HG03064 (cell line): ENCODE measurements around the gene ANKRD50.

Experiments
- ATAC-seq: cut with Tn5 transposase; IDR thresholded peaks from one replicate; pipeline ENCODE4 v1.9.1; 2021; ENCODE audit warnings: low read depth; ENCODE audit not compliant: unreplicated experiment

Gene ANKRD50

DNA sequence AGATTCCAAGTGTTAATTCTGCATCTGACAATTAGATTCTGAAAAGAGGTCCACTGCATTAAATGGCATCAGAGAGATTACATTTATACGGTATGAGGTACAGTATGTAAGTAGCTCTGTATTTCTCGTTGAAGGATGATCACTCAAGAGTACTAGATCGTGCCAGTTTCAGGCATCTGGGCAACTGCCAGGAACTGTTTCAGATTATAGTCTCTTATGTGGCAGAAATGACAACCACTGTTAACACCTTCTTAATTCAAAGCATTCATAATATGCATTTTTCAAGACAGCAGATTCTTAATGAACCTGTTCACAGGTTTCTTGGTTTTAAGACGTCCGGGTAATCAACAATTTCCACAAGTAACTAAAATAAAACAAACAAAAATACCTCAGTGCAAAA lies 1.6 kb downstream of the ANKRD50 start:
- no peak for ATAC-seq

DNA sequence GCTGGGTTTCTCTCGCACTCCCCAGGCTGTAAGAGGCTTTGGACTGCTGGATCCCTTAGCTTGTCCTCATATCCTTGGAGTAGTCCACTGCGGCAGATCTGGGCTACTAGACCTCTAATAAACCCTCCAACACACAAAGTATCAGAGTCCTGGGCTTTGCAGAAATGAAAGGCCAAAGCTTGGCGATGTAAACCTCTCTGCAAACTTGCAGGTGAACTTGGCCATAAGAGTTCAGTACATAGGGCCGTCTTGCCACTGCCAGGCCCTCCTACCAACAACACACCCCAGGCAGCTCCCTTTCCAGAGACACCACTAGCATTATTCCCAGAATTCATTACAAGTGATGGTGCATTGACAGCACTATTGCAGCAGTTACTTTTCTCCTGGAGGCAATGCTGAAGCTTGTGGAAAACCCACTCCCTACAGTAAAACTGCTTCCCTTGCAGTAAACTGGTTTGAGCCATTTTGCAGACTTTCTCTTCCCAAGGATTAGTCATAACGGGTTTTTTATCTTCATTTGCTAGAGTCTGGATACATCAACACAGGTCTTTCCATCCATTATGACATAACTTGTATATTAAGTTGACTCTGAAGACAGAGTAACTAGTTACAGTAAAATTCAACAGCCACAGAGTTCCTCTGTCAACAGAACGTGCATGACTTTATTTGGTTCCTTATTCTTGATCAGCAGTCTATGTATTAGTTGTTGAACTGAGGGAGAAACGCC lies 2.4 kb downstream of the ANKRD50 start:
- ATAC-seq, result no peak

DNA sequence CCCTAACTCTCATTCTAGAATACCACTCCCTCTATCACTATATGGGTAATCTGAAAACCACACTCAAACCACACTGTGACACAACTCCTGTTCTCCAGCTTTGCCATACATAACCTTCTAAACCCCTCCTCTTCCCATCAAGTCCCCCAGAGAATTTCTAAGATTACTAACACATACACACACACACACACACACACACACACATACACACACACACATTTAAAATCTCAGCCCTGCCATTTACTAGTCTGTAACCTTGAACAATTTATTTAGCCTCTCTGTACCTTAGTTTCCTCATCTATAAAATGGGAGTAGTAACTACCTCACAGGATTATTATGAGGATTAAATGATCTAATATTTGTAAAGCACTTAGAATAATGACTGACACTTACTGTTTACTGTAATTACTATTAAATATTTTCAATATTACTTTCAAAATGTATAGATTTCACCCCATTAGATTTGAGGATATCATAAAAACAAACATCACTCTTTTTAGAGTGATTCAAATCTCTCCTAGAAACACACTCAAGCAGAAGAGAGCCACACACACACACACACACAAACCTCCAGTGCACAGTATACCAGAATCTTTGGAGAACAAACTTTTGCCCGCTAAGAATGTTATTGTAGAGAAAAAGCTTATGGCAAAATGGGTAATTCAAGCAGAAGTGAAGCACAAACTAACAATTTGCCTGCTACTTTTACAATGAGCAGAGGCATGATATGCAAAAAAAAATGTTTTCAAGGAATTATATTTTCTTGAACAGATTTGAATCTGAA lies 3.8 kb downstream of the ANKRD50 start:
- no peak for ATAC-seq

DNA sequence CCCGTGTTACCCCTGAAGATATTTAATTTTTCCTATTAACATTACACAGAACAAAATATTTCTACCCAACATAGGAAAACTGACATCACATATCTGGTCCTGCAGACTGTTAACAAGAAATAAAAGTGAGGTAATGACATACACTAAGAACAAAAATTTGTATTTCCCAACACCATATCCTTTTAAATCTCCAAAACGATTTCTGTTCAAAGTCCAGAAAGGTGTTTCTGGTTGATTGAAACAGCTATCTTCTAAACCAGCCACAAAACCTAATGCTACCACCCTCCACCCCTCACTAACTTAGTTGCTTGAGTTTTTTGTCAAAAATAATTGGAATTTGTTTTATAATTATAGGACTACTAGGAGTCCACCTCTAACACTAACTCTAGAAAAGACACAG lies 7.1 kb downstream of the ANKRD50 start:
- ATAC-seq, result no peak

DNA sequence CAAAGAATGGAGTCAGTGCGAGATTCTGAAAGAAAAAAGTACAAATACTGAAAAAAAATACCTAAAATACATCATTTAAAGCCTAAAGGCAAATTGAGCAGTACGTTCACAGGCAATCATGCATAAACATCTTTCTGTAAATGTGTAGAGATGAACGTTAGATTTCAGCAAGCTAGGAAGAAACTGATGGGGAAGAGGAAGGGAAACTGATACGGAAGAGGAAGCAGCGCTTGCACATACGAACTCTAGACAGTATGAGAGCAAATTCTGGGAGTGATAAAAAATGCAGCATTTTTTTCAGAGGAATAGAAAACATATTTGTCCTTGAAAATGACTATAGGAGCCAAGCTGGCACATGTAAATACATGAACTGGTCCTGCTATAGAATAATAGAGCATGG lies 9.4 kb downstream of the ANKRD50 start:
- ATAC-seq, result no peak

DNA sequence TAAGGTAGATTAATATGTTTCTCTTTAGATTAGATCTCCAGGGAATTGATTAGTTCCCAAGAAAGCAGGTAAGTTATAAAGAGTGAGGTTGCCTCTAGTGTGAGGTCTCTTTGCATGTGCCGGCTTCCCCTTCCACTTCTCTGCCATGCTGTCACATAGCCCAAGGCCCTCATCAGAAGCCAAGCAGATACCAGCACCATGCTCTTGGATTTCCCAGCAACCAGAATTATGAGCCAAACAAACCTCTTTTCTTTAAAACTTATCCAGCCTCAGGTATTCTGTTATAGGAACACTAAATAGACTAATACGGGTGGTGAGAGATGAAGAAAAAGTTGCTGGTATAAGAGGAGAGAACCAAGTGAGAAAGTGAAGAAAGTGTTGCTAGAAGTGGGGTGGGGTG lies 15.1 kb downstream of the ANKRD50 start:
- ATAC-seq, result no peak

DNA sequence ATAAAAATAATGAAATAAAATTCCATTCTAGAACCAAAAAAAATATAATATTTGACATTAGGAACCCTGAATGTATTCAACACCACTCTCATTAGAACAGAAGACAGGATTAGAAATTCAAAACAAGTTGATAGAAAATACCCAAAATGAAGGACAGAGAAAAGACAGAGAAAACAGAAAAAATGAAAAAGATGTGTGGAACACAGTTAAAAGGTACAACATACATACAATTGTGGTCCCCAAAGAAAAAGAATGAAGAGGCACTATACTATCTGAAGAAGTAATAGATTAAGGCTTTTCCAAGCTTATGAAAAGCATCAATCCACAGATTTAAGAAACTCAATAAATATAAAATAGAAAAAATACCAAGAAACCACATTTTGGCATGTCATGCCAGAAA lies 16.4 kb downstream of the ANKRD50 start:
- ATAC-seq, result no peak

DNA sequence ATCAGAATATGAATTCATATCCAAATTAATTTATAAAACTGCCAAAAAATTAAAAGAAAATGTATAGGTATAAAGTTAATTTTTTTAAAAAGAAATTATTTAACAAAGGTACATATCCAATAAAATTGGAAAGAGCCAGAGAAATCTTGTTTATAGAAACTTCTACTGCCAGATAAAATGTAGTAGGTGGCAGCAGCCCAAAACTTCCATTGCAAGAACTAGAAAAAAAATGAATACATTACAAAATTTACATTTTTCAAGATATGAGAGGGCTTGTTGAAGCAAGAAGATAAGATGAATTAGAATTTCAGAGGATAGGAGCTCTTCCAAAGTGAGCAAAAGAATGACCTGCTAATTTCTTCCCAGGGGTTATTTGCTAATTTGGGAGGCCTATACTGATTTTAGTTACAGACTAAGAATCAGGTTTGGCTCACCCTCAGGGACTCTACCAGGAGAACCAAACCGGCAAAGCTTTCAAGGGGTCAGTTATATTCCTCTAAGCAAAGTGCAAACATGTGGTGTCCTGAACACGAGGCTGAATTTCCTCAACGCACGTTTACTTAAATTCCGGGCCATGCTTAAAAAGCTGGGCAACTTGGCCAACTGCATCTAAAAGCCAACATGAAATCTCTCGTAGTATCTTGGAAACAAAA lies 17.5 kb downstream of the ANKRD50 start:
- no peak for ATAC-seq

DNA sequence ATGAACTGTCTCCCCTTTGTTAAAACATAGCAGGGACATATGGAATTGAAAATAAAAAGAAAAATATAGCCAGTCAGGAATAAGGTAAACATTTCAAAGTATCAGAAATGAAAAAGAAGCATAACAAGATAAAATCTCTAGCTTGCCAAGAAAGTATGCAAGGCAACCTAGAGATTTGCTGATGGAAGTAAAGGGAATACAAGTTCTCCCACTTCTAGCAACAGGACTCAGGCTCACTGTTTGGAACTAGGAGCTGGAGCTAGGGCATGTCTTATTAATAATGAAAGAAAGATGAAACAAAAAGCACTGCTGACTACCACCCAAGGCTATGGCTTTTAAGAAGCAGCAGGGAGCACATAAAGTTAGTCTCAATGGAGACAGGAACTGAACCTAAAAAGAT lies 18.2 kb downstream of the ANKRD50 start:
- ATAC-seq, result no peak

DNA sequence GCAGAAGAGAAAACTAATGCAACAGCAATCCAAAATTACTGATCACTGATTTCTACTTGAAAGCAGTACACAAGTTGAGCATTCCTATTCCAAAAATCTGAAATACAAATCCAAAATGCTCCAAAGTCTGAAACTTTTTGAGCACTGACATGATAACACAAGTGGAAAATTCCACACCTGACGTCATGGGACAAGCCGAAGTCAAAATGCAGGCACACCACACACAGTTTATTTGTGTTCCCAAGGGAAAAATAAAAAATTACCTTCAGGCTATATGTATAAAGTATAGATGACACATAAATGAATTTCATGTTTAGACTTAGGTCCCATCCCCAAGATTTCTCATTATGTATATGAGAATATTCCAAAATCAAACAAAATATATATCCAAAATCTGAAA lies 20.7 kb downstream of the ANKRD50 start:
- no peak for ATAC-seq

DNA sequence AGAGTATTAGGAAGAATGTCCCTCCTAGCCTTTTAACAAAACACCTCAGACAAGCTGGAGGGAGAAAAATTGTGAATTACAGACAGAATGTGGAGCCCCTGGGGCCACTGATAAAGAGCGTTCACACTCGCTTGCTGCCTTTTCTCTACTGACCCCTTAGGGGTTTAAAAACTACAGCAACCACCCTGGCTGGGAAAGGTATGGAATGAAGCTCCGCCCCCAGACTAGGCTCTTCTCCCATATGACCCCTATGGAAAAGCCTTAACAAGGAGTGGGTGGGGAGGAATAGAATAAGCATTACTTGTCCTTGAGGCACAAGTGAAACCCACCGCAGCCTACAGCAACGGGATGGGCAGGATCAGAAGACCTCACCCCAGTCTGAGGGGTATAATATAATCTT lies 26.3 kb downstream of the ANKRD50 start:
- no peak for ATAC-seq

DNA sequence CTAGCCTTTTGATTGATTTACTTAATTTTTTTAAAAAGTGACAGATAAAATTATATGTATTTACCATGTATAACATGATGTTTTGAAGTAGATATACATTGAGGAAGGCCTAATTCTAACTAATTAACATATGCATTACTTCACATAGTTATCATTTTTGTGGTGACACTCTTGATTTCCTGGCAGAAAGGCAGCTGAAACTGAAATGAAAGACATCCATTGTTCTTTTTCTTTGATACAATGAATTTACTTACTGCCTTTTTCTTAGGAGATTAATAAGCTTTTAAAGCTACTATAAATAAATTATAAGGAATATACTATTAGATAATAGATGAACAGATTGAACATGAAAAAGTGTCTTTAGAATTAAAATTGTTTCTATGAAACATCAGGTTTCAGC lies 26.7 kb downstream of the ANKRD50 start:
- no peak for ATAC-seq

DNA sequence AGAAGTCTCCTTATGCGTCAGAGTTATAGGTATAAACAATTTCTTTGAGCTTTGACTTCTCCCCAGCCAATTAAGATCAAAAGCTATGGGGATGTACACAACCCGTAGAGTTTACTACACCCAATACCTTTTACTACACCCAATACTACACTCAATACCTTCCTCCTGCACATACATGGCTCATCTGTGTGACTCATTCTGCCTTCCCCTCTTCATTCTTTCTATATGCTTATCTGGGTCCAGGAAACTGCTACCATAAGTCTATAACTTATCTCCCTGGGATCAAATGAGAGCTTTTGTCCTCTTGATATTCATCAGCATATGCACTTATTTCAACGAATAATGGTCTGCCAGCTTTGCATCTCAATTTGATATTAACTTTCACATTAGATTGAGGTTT lies 28.2 kb downstream of the ANKRD50 start:
- ATAC-seq, result no peak

DNA sequence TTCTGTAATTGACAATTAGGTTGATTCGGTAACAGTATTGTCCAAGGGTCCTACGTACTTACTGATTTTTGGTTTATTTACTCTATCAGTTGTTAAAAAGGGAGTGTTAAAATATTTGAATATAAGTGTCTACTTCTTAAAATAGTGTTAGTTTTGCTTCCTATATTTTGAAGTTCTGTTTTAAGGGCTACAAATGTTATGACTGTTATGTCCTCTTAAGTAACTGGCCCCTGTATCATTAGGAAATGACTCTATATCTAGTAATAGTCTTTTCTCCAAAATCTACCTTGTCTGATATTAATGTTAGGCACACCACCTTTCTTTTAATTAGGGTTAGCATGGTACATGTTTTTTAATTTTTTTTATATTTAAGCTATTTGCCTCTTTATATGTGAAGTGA lies 30.1 kb downstream of the ANKRD50 start:
- ATAC-seq, result no peak

DNA sequence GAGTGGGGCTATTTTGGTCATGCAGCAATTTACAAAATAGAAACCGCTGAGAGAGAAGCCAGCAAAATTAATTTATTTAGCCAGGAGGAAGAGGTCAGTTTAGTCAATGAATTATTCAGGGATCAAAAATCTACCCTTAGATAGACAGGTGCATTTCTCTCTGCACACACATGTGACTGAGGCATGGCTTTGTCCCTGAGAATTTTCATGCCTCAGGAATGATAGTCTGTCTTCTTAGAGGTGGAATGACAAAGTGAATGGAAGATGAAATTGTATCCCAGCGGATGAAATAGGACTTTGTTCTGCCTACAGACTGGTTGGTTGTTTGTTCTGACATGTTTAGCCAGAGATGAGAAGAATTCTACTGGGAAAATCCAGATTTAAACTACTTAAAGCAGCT lies 46.0 kb downstream of the ANKRD50 start:
- ATAC-seq, result no peak

DNA sequence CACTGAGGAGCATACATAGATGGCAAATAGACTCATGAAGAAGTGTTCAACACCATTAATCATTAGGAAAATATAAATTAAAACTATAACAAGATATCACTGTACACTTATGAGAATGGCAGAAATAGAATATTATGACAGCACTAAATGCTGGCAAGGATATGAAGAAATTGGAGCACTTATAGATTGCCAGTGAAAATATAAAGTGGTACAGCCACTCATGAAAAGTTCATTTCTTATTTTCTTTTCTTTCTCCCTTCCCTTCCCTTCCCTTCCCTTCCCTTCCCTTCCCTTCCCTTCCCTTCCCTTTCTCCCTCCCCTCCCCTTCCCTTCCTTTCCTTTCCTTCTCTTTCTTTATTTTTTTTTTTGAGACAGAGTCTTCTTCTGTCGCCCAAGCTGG lies 53.7 kb downstream of the ANKRD50 start:
- ATAC-seq, result no peak

DNA sequence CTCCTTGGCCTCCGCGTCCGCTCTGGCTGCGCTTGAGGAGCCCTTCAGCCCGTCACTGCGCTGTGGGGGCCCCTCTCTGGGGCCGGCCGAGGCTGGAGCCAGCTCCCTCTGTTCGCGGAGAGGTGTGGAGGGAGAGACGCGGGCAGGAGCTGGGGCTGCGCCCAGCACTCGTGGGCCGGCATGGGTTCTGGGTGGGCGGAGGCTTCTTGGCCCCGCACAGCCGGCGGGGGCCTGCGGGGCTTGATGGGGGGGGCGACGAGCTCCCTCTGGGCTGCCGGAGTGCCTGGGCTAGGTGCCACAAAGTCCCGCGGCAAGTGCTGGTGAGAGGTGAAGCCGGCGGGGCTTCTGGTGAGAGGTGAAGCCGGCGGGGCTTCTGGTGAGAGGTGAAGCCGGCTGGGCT lies 61.9 kb downstream of the ANKRD50 start:
- no peak for ATAC-seq

DNA sequence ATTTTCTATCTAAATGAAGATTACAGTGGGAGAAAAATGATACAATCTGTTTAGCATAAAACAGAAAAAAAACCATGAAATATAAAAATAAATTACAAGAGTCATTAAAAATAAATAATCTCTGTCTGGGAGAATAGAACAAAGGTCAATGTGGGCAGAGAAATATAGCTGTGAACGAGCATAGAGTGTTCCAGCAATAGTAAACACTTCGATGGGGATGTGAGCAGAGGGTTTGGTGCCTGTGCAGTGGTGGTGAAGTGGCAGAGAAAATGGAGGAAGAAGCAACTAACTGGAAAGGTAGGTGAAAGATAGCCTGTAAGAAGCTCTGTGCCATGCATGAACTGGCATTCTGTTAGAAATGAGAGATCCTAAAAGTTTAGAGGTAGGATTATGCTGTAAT lies 64.9 kb downstream of the ANKRD50 start:
- ATAC-seq, result no peak

DNA sequence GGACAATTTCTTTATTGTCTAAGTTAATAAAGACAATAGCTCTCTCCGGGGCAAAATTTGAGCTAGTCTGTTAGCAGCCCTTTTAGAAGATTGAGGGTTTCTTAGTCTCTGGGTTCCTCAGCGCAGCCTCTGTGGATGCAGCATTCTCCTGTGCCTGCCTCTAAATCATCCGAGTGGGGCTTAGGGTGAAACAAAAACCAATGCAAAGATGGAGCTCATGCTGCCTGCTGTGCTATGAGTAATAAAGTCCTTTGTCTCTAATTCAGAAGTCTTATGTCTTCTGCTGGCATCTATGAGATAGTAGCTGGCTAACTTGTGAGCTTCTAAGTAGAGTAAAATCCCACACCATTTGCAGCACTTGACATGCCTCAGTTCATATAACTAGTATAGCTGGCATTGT lies 67.9 kb downstream of the ANKRD50 start:
- ATAC-seq, result no peak

DNA sequence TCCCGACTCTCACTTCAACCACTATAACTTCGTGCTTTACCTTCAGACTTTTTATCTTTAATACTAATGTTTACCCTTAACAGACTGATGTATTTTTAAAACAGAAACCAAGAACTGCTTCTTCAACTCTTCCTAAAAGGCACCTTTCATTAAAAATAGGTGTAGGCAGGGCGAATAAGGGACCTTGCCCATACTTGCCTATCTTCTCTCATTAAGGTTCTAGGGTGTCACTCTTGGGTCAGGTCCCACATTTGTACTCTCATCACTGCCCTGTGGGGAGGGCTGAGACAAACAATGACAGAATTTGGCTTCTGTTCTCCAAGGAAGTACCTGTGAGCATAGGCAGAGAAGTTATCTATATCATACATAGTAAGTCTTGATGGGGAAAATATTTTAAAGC lies 69.7 kb downstream of the ANKRD50 start:
- no peak for ATAC-seq

DNA sequence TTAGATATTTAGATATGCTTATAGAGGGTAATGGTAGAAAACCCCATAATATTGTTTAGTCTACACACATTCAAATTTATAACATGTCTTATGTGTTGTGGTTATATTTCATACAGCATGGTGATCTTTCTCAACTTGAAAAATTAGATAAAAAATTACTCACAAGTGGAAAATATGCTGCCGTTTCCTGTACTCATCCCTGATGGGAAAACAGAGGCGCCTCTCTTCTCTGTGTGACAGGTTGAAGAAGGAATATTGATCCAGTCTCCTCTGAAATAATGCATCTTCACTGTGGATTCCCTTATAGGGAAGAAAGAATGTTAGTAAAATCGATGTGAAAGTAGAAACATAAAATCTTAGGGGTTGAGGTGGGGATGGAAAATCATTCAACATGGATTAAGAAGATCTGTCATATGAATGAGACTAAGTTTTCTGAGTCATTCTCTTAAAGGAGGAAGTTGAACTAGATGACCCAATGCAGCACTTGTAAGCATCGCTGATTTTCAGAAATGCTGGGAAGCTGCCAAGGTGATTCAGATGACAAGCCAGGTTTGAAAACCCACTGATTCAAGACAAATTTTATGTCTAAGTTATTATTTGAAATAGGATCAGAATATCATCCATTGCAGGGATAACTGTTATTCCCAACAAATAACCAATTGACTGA lies 70.7 kb downstream of the ANKRD50 start:
- ATAC-seq, result no peak
